SKM-1 (cell line): ENCODE data around the gene KAT6B.

Experiments used
- DNase-seq: peaks from one replicate; lab custom pipeline; 2025; ENCODE audit not compliant: unreplicated experiment; lab: John Stamatoyannopoulos, UW

The KAT6B gene

DNA sequence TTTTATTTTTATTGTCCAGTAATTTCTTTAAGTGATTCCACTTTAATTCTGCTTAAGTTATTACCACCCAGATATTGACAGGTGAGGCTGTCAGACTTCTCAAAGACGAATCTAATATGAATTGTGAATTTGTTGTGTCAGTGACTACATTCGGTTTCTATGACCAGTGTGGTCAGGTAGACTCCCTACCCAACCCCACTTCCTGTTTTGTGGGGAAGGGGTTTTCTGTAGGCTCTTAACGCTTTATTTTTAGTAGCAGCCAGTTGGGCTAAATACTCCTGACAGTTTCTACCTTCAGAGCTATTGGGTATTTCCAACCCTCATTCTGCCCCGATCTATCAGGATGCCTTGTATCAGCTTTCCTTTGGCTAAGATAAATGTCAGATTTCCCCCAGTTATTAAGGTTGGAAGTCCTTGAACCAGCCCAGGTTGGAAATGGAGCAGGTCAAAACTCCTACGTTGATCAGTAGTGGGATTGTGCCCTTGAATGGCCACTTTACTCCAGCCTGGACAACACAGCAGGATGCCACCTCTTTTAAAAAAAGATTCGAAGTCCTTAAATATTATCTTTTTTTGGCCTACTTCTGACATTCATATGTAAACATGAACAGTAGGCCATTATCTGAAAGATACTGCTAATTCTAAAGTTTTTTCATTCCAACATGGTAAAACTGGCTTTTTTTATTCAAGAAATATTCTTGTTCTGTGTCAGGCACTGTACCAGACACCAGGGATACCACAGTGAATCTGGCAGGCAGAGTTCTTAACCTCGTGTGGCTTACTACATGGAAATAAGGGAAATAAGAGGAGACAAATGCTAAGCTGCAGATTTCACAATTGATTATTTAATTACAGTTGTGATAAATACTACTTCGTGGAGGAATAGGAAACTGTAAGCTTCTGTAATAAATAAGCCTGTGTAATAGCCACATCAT is 151.8 kb downstream of the KAT6B start:
- DNase-seq = no peak

- DNase-seq = no peak
These were observed 155.6 kb downstream of the KAT6B start for GRCh38 chr10:74981831-74982633.

GRCh38 chr10:74982634-74982982 is 156.2 kb downstream of the KAT6B start:
- DNase-seq = no peak

- no peak for DNase-seq
These were observed 157.0 kb downstream of the KAT6B start for GRCh38 chr10:74983383-74983782.

GRCh38 chr10:74987339-74988053 is 161.1 kb downstream of the KAT6B start:
- no peak for DNase-seq

GRCh38 chr10:74988054-74988775 is 161.8 kb downstream of the KAT6B start:
- DNase-seq = no peak

DNA sequence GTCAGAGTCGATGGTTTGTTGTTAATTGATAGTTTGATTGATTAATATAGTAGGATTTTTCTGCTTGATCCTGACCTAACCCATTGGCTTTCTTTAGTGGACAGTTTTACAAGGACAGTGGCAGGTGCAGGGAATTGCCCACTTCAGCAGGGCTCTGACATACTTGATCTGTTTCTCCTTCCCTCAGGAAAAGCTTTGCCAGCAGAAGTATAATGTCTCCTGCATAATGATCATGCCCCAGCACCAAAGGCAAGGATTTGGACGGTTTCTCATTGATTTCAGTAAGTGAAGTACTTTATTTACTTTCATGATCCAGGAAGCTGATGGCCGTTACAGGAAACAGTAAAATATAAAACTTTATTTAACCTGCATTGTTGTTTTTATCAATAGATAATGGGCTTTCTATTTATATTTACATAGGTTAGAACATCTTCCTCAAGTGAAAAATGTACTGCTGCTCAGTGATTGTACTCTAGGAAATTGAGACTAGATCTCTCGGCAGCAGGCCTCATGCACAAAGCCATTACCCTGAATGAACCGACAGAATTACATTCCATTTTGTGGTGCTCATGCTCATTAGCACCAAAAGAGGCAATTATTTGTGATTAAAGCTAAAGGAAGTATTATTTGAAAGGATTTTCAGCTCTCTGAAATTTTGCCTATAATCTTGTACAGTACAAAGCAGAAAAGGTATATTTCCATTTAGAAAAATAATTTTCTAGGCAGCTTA is 162.6 kb downstream of the KAT6B start:
- no peak for DNase-seq

DNA sequence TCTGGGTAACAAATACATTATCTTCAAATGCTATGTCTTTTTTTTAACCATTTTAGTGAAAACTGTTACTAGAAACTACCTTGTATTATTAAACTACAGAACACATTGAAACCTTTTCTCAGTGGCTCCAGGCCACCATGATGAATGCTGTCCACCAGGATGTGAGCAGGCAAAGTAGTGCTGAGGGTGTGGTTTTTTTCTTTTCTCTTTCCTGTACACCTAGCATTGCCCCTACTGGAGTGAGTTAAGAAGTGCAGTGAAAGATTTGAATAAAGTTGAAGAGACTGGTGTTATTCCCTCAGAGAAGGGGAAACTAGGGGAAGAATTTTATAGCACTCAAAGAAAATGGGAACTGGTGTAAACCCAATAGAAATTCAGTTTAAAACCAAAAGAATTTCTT is 165.0 kb downstream of the KAT6B start:
- DNase-seq = no peak

GRCh38 chr10:74992068-74992467 is 165.7 kb downstream of the KAT6B start:
- DNase-seq = no peak

GRCh38 chr10:74993649-74994048 is 167.2 kb downstream of the KAT6B start:
- DNase-seq = no peak

- no peak for DNase-seq
These were observed 168.5 kb downstream of the KAT6B start for GRCh38 chr10:74994854-74995253.

- DNase-seq = no peak
These were observed 169.4 kb downstream of the KAT6B start for GRCh38 chr10:74995806-74996205.

- no peak for DNase-seq
These were observed 170.8 kb downstream of the KAT6B start for GRCh38 chr10:74997163-74997562.

- no peak for DNase-seq
These were observed 174.4 kb downstream of the KAT6B start for GRCh38 chr10:75000748-75001321.

DNA sequence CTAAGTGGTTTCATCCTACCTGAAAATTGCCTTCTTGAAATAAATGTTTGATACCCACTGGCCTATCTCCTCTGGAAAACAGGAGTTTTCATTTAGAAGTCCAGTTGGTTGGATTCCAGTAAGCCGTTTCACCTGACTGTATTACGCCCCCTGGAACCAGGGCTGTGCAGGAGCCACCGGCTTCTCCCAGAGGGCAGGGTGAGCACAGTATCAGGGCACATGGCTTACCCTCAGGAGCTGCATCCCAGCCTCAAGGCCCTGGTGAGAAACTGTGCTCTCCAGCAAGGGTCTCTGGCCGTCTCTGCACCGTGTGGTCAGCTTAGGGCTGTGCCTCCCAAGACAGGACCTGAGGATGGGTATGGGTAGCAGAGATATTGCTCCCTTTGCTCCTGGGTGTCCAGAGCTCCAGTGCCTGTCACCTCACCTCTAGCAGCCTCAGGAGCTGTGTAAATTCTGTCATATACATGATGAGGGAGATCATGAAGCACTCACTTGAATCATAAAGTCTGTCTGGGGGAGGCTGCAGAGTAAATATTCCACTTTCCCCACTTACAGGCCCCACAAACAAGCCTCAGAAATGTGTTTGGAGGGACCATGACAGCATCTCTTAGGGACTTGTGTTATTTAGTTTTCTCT is 175.4 kb downstream of the KAT6B start:
- no peak for DNase-seq

GRCh38 chr10:75002351-75002725 is 175.9 kb downstream of the KAT6B start:
- no peak for DNase-seq

DNA sequence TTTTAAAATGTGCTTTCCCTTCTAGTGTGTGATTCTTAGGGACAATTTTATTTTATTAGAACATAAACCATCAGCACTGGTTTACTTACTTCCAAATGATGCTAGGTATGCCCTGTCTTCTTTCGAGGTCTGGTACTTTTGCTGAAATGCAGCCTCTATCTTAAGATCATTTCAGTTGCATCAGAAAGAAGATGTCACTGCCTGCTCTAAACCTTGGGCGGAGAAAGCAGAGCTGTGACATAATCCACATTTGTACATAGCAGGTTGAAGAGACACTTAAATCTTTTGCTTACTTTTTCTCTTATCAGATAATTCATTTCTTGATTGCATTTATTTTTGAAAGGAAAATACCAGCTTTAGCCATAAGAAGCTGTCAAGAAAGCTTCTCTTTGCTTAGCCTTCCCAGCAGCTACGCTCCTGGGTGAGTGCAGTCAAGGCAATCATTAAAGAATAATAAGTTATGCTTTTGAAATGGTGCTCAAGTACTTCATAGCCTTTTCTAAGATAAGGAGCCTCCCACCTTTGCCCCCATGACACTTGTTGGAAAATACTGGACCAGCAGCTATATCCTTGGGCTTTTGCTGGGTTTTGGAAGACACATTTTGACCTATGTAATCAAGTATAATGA is 176.7 kb downstream of the KAT6B start:
- DNase-seq = no peak

- DNase-seq = no peak
These were observed 177.5 kb downstream of the KAT6B start for GRCh38 chr10:75003891-75004290.

GRCh38 chr10:75007646-75008045 is 181.2 kb downstream of the KAT6B start:
- DNase-seq = no peak
